IMR-90 (cell line): ENCODE results near the gene PHF14. TPM values are rescaled to one million over a fixed set of nuclear protein-coding genes. Genes with fewer than 3 reads are reported as not detected.

Experiments used
- ATAC-seq: fragments of 200-7000 bp; cut with Tn5 transposase; 2 replicates; pipeline ENCODE4 v1.9.1; 2020; ENCODE audit warnings: low read depth, mild to moderate bottlenecking, moderate library complexity
- BruUV-seq: library from RNA; stranded (reverse); fragments of 400-500 nt; replicated peaks from 2 replicates; lab custom pipeline; 2021; lab: Mats Ljungman, UMichigan
- CTCF ChIA-PET: fragments of 300-600 bp; formaldehyde crosslinking; extraction: SDS; loops from one replicate; lab custom pipeline; 2021; ENCODE audit warnings: antibody characterized with exemption; lab: Yijun Ruan, JAX
- POLR2A ChIA-PET: fragments of 300-600 bp; sonication (Branson Sonifier 250); formaldehyde crosslinking; loops from one replicate; lab custom pipeline; 2022; ENCODE audit warnings: antibody characterized with exemption; ENCODE audit not compliant: unreplicated experiment; lab: Charles Lee
- DNase-seq: peaks from one replicate; pipeline ENCODE4 v3.0.0; 2013
- H2AFZ ChIP-seq: replicated peaks from 2 replicates; pipeline ENCODE3; 2013; ENCODE audit warnings: low read length, mild to moderate bottlenecking; ENCODE audit not compliant: poor library complexity
- H2AK5ac ChIP-seq: 2 replicates; pipeline ENCODE4 v1.6.1; 2013; ENCODE audit warnings: low read depth, low read length, inconsistent platforms
- H2AK9ac ChIP-seq: replicated peaks from 2 replicates; pipeline ENCODE3; 2013; ENCODE audit warnings: mild to moderate bottlenecking, low read depth, low read length, moderate library complexity; ENCODE audit not compliant: poor library complexity
- H2BK120ac ChIP-seq: 2 replicates; pipeline ENCODE4 v1.6.1; 2013; ENCODE audit warnings: low read depth, low read length, inconsistent platforms
- H2BK15ac ChIP-seq: 3 replicates; pipeline ENCODE4 v1.6.1; 2013; ENCODE audit warnings: low read depth, low read length, inconsistent platforms
- H2BK20ac ChIP-seq: 2 replicates; pipeline ENCODE4 v1.6.1; 2013; ENCODE audit warnings: low read depth, mild to moderate bottlenecking, inconsistent platforms, low read length, moderate library complexity
- H2BK5ac ChIP-seq: 2 replicates; pipeline ENCODE4 v1.6.1; 2013; ENCODE audit warnings: mild to moderate bottlenecking, low read depth, low read length, inconsistent platforms; ENCODE audit not compliant: poor library complexity, severe bottlenecking
- H3K14ac ChIP-seq: replicated peaks from 2 replicates; pipeline ENCODE4 v1.6.1; 2013; ENCODE audit warnings: low read depth, low read length, inconsistent platforms
- H3K18ac ChIP-seq: 2 replicates; pipeline ENCODE4 v1.6.1; 2013; ENCODE audit warnings: low read depth, low read length, control low read depth
- H3K23ac ChIP-seq: 2 replicates; pipeline ENCODE4 v1.6.1; 2013; ENCODE audit warnings: low read depth, low read length, inconsistent platforms
- H3K27ac ChIP-seq: 2 replicates; pipeline ENCODE4 v1.5.1; 2013; ENCODE audit warnings: mild to moderate bottlenecking, control low read depth, low read length; ENCODE audit not compliant: insufficient read depth
- H3K27me3 ChIP-seq: 2 replicates; pipeline ENCODE4 v1.6.1; 2013; ENCODE audit warnings: low read length; ENCODE audit not compliant: control insufficient read depth, insufficient read depth
- H3K36me3 ChIP-seq: 2 replicates; pipeline ENCODE4 v1.6.1; 2013; ENCODE audit warnings: low read length, mixed read lengths; ENCODE audit not compliant: control insufficient read depth, insufficient read depth
- H3K4ac ChIP-seq: 2 replicates; pipeline ENCODE4 v1.6.1; 2013; ENCODE audit warnings: low read depth, low read length, inconsistent platforms
- H3K4me1 ChIP-seq: 2 replicates; pipeline ENCODE4 v1.6.1; 2013; ENCODE audit warnings: low read length, mixed read lengths; ENCODE audit not compliant: control insufficient read depth, insufficient read depth
- H3K4me2 ChIP-seq: 2 replicates; pipeline ENCODE4 v1.6.1; 2013; ENCODE audit warnings: low read depth, mild to moderate bottlenecking, control low read depth, low read length, moderate library complexity
- H3K4me3 ChIP-seq: 2 replicates; pipeline ENCODE4 v1.5.1; 2013; ENCODE audit warnings: low read depth, mild to moderate bottlenecking, control low read depth, low read length, moderate library complexity; ENCODE audit not compliant: insufficient read depth
- H3K56ac ChIP-seq: 2 replicates; pipeline ENCODE4 v1.6.1; 2013; ENCODE audit warnings: low read length, inconsistent platforms; ENCODE audit not compliant: insufficient read depth; ENCODE audit errors: extremely low read depth
- H3K79me1 ChIP-seq, 2 experiments: 2 replicates each; pipeline ENCODE4 v1.6.1; 2013; ENCODE audit warnings: low read length in 2 of 2, inconsistent platforms in 1 of 2, low read depth in 1 of 2
- H3K9ac ChIP-seq: 2 replicates; pipeline ENCODE4 v1.6.1; 2013; ENCODE audit warnings: low read depth, low read length, control low read depth
- H3K9me1 ChIP-seq: 2 replicates; pipeline ENCODE4 v1.6.1; 2013; ENCODE audit warnings: low read length, inconsistent platforms; ENCODE audit not compliant: insufficient read depth
- H3K9me3 ChIP-seq: 2 replicates; pipeline ENCODE4 v1.6.1; 2013; ENCODE audit warnings: low read length; ENCODE audit not compliant: control insufficient read depth, insufficient read depth
- H4K20me1 ChIP-seq: 2 replicates; pipeline ENCODE4 v1.6.1; 2013; ENCODE audit warnings: low read length, inconsistent platforms; ENCODE audit not compliant: insufficient read depth
- H4K5ac ChIP-seq: 2 replicates; pipeline ENCODE4 v1.6.1; 2013; ENCODE audit warnings: mild to moderate bottlenecking, low read depth, low read length, control low read depth
- H4K8ac ChIP-seq, 2 experiments: 2 replicates each; pipeline ENCODE4 v1.6.1; 2013; ENCODE audit warnings: low read depth in 2 of 2, low read length in 2 of 2, control low read depth in 1 of 2, inconsistent platforms in 1 of 2
- H4K91ac ChIP-seq: 2 replicates; pipeline ENCODE4 v1.6.1; 2013; ENCODE audit warnings: low read depth, low read length, inconsistent platforms; ENCODE audit not compliant: insufficient read depth
- BHLHE40 ChIP-seq: fragments of 150-350 bp; IDR thresholded peaks from 2 replicates; pipeline ENCODE4 v1.6.1; 2016; ENCODE audit warnings: mild to moderate bottlenecking, low read depth, low read length
- CEBPB ChIP-seq: IDR thresholded peaks from 2 replicates; pipeline ENCODE4 v1.6.1; 2012; ENCODE audit warnings: low read depth, low read length, improper control_type of control experiment
- CHD1 ChIP-seq: IDR thresholded peaks from 2 replicates; pipeline ENCODE4 v1.6.1; 2012; ENCODE audit warnings: low read depth, low read length, improper control_type of control experiment
- CTCF ChIP-seq: conservative IDR thresholded peaks from 2 replicates; pipeline ENCODE4 v1.5.1; 2012; ENCODE audit warnings: mild to moderate bottlenecking, low read depth, low read length, improper control_type of control experiment
- ELK1 ChIP-seq: fragments of 150-350 bp; IDR thresholded peaks from 2 replicates; pipeline ENCODE4 v1.6.1; 2016; ENCODE audit warnings: low read depth, mild to moderate bottlenecking, low read length, moderate library complexity, borderline replicate concordance
- FOS ChIP-seq: fragments of 150-350 bp; IDR thresholded peaks from 2 replicates; pipeline ENCODE4 v1.6.1; 2016; ENCODE audit warnings: low read depth, low read length
- MAFK ChIP-seq: IDR thresholded peaks from 2 replicates; pipeline ENCODE4 v1.6.1; 2012; ENCODE audit warnings: low read depth, low read length, improper control_type of control experiment
- MAZ ChIP-seq: IDR thresholded peaks from 2 replicates; pipeline ENCODE4 v1.6.1; 2012; ENCODE audit warnings: low read depth, mild to moderate bottlenecking, low read length, improper control_type of control experiment, moderate library complexity, borderline replicate concordance
- MXI1 ChIP-seq: IDR thresholded peaks from 2 replicates; pipeline ENCODE4 v1.6.1; 2012; ENCODE audit warnings: low read depth, mild to moderate bottlenecking, low read length, moderate library complexity, borderline replicate concordance
- NFE2L2 ChIP-seq: fragments of 150-350 bp; IDR thresholded peaks from 2 replicates; pipeline ENCODE4 v1.6.1; 2016; ENCODE audit warnings: low read depth, mild to moderate bottlenecking, low read length
- POLR2A ChIP-seq: IDR thresholded peaks from 2 replicates; pipeline ENCODE4 v1.6.1; 2012; ENCODE audit warnings: mild to moderate bottlenecking, low read depth, low read length
- RAD21 ChIP-seq: IDR thresholded peaks from 2 replicates; pipeline ENCODE4 v1.6.1; 2012; ENCODE audit warnings: low read length, improper control_type of control experiment
- RCOR1 ChIP-seq: IDR thresholded peaks from 2 replicates; pipeline ENCODE4 v1.6.1; 2012; ENCODE audit warnings: mild to moderate bottlenecking, low read length, improper control_type of control experiment; ENCODE audit not compliant: insufficient replicate concordance
- RFX5 ChIP-seq: IDR thresholded peaks from 2 replicates; pipeline ENCODE4 v1.8.0; 2012; ENCODE audit warnings: low read depth, mild to moderate bottlenecking, low read length, moderate library complexity
- SMC3 ChIP-seq: fragments of 150-350 bp; IDR thresholded peaks from 2 replicates; pipeline ENCODE4 v1.6.1; 2016; ENCODE audit warnings: low read depth, mild to moderate bottlenecking, antibody characterized with exemption, low read length, moderate library complexity
- USF2 ChIP-seq: fragments of 150-350 bp; IDR thresholded peaks from 2 replicates; pipeline ENCODE4 v1.6.1; 2017; ENCODE audit warnings: mild to moderate bottlenecking, antibody characterized with exemption, low read length, low read depth
- WGBS, 2 experiments: methylation state at CpG; one replicate each; pipeline versions ENCODE4 v1.1.5 to v1.1.7; 2013; ENCODE audit warnings: missing lambda C conversion rate in 2 of 2; ENCODE audit not compliant: insufficient read length in 1 of 2; ENCODE audit errors: extremely low coverage in 2 of 2; 5-methylcytosine and 5-hydroxymethylcytosine counted together
- dilution Hi-C: fragments of 300-500 bp; cut with HindIII; formaldehyde crosslinking; loops from one replicate; pipeline ENCODE4 v1.14.3; 2018; ENCODE audit warnings: low sequenced_read_pairs; ENCODE audit not compliant: unreplicated experiment
- in situ Hi-C: fragments of 300-500 bp; cut with MboI; formaldehyde crosslinking; loops from 3 replicates; pipeline ENCODE4 v1.14.3; 2019; ENCODE audit warnings: low sequenced_read_pairs, inconsistent platforms, mixed read lengths
- intact Hi-C: fragments of 100-400 bp; cut with micrococcal nuclease; formaldehyde crosslinking; loops from 2 replicates; pipeline ENCODE4 v1.10.0; 2022
- polyA plus RNA-seq, 3 experiments: library from polyadenylated mRNA; depleted of rRNA; stranded (reverse); fragments of >200 nt; gene quantifications; 2 replicates each; pipeline ENCODE4 v1.2.3, GENCODE V29; 2012; ENCODE audit warnings: low replicate concordance in 1 of 3
- total RNA-seq: library from RNA; depleted of rRNA; stranded (reverse); fragments of >200 nt; gene quantifications from 2 replicates; pipeline ENCODE4 v1.2.3, GENCODE V29; 2012

Gene PHF14
- total and polyA plus RNA-seq, 2 of the 4 experiments (the other 2 are of a cell fraction), result 8.7 to 17.2 TPM

GRCh38 chr7:11060893-11061292, 87.2 kb downstream of the PHF14 start:
- ATAC-seq (no peak), DNase-seq (no peak)
- H3K56ac ChIP-seq, result no peak overlapping the region
- no peak overlapping the region for H3K4me2 ChIP-seq
- no peak overlapping the region for H3K23ac ChIP-seq
- in situ Hi-C loops (no loop called here), dilution Hi-C loops (no loop called here), intact Hi-C loops (no loop called here)
- H3K14ac ChIP-seq, result no peak overlapping the region
- no peak overlapping the region for H4K8ac ChIP-seq
- no peaks in the 10 kb centered on the region for H3K27me3 ChIP-seq
- H4K5ac ChIP-seq, result no peak overlapping the region
- no peak overlapping the region for H3K4ac ChIP-seq
- no peak overlapping the region for H2BK20ac ChIP-seq
- WGBS, 2 experiments, result no CpG with 5 or more reads among the region's 2 CpGs
- no peak overlapping the region for H3K18ac ChIP-seq
- no peak overlapping the region for H3K27ac ChIP-seq
- no peak overlapping the region for H3K4me3 ChIP-seq
- no peak overlapping the region for H2AFZ ChIP-seq
- peaks cover 2% of the 10 kb centered on the region; the same call in 1 of the 2 replicates for H3K36me3 ChIP-seq
- no peaks in the 10 kb centered on the region for H3K9me1 ChIP-seq
- no peaks in the 10 kb centered on the region for H4K20me1 ChIP-seq
- no peak overlapping the region for H2BK5ac ChIP-seq
- H4K91ac ChIP-seq, result no peak overlapping the region
- H2BK15ac ChIP-seq, result no peak overlapping the region
- no peaks in the 10 kb centered on the region for H3K9me3 ChIP-seq
- no TSS peak for BruUV-seq
- TF ChIP-seq MXI1, result no peak
- TF ChIP-seq FOS, result no peak
- TF ChIP-seq USF2, result no peak
- no peak for TF ChIP-seq MAFK
- no peak for TF ChIP-seq RAD21
- no peak for TF ChIP-seq RFX5
- no peak for TF ChIP-seq BHLHE40
- no peak for TF ChIP-seq CHD1
- TF ChIP-seq POLR2A, result no peak
- no peak for TF ChIP-seq ELK1
- TF ChIP-seq MAZ, result no peak
- TF ChIP-seq SMC3, result no peak
- TF ChIP-seq RCOR1, result no peak
- no peak for TF ChIP-seq CTCF
- no peak for TF ChIP-seq CEBPB
- no peak for TF ChIP-seq NFE2L2
- H3K4me1 ChIP-seq, result no peaks in the 10 kb centered on the region
- no peak overlapping the region for H2AK9ac ChIP-seq
- ChIA-PET CTCF (no interaction called here), POLR2A (no interaction called here)
- no peak overlapping the region for H3K9ac ChIP-seq
- H3K79me1 ChIP-seq, result no peaks in the 10 kb centered on the region
- no peak overlapping the region for H2BK120ac ChIP-seq
- no peak overlapping the region for H2AK5ac ChIP-seq
